Keratinocyte (primary cell): ENCODE results near the gene OSBPL5. TPM values are rescaled to one million over a fixed set of nuclear protein-coding genes. Genes with fewer than 3 reads are reported as not detected.

Source experiments
- DNase-seq: peaks from one replicate; pipeline ENCODE4 v3.0.0-alpha.2; 2011; ENCODE audit warnings: low read depth, missing footprints, low spot score
- FAIRE-seq: peaks from 2 replicates; lab custom pipeline; 2011; peaks lifted over from hg19 to GRCh38; lab: Jason Lieb, UNC
- H2AFZ ChIP-seq: 2 replicates; pipeline ENCODE4 v1.6.0; 2012; ENCODE audit warnings: low read length, control low read depth, inconsistent platforms; ENCODE audit not compliant: control insufficient read depth
- H3K27ac ChIP-seq: 2 replicates; pipeline ENCODE4 v1.5.1; 2011; ENCODE audit warnings: low read length; ENCODE audit not compliant: control insufficient read depth, insufficient read depth
- H3K27me3 ChIP-seq: 3 replicates; pipeline ENCODE4 v1.6.0; 2011; ENCODE audit warnings: low read length; ENCODE audit not compliant: control insufficient read depth, insufficient read depth; ENCODE audit errors: extremely low read depth
- H3K36me3 ChIP-seq, 2 experiments: 2 replicates in 1 of 2; 3 replicates in 1 of 2; pipeline ENCODE4 v1.5.1; 2011; ENCODE audit warnings: low read length in 2 of 2, mild to moderate bottlenecking in 1 of 2; ENCODE audit not compliant: control insufficient read depth in 2 of 2, insufficient read depth in 2 of 2; ENCODE audit errors: extremely low read depth in 1 of 2
- H3K4me1 ChIP-seq: 3 replicates; pipeline ENCODE4 v1.5.1; 2011; ENCODE audit warnings: low read length; ENCODE audit not compliant: control insufficient read depth, insufficient read depth; ENCODE audit errors: extremely low read depth
- H3K4me2 ChIP-seq: 3 replicates; pipeline ENCODE4 v1.6.0; 2011; ENCODE audit warnings: low read depth, low read length; ENCODE audit not compliant: control insufficient read depth, insufficient read depth; ENCODE audit errors: extremely low read depth
- H3K4me3 ChIP-seq, 3 experiments: fragments of 200-600 bp in 1 of 3; sonication (generic) in 1 of 3; 2 replicates in 2 of 3; 3 replicates in 1 of 3; pipeline ENCODE4 v1.5.1; 2011 to 2016; ENCODE audit warnings: low read length in 3 of 3, mild to moderate bottlenecking in 3 of 3, control low read depth in 2 of 3, inconsistent platforms in 1 of 3, low read depth in 1 of 3, mixed read lengths in 1 of 3, mixed run types in 1 of 3, moderate library complexity in 1 of 3; ENCODE audit not compliant: control insufficient read depth in 2 of 3, insufficient read depth in 2 of 3; ENCODE audit errors: extremely low read depth in 1 of 3
- H3K79me2 ChIP-seq: 2 replicates; pipeline ENCODE4 v1.6.0; 2012; ENCODE audit warnings: low read length; ENCODE audit not compliant: control insufficient read depth, insufficient read depth
- H3K9ac ChIP-seq: 3 replicates; pipeline ENCODE4 v1.6.0; 2011; ENCODE audit warnings: low read length; ENCODE audit not compliant: control insufficient read depth, insufficient read depth; ENCODE audit errors: extremely low read depth
- H3K9me1 ChIP-seq: 3 replicates; pipeline ENCODE4 v1.6.0; 2011; ENCODE audit warnings: low read length; ENCODE audit not compliant: control insufficient read depth, insufficient read depth; ENCODE audit errors: extremely low read depth
- H3K9me3 ChIP-seq: 2 replicates; pipeline ENCODE4 v1.5.1; 2012; ENCODE audit warnings: low read depth, low read length; ENCODE audit not compliant: control insufficient read depth
- H4K20me1 ChIP-seq: 3 replicates; pipeline ENCODE4 v1.6.0; 2011; ENCODE audit warnings: low read length; ENCODE audit not compliant: control insufficient read depth, insufficient read depth; ENCODE audit errors: extremely low read depth
- EZH2 ChIP-seq: IDR thresholded peaks from one replicate; pipeline ENCODE4 v1.6.1; 2012; ENCODE audit warnings: inconsistent platforms, mild to moderate bottlenecking, low read length, moderate library complexity
- dilution Hi-C: fragments of 300-500 bp; cut with MboI; formaldehyde crosslinking; loops from one replicate; pipeline ENCODE4 v1.7.0; 2020; ENCODE audit warnings: low sequenced_read_pairs; ENCODE audit not compliant: extremely low pct_ligation_motif_present
- polyA plus RNA-seq, 5 experiments: library from polyadenylated mRNA; depleted of rRNA in 3 of 5; stranded (reverse) in 3 of 5; stranded (forward) in 1 of 5; unstranded in 1 of 5; fragments of >200 nt; gene quantifications; 1 replicate in 1 of 5; 2 replicates in 3 of 5; 3 replicates in 1 of 5; pipeline versions ENCODE4 v1.2.1 to v1.2.3, GENCODE V29; 2011 to 2012; ENCODE audit warnings: missing spikeins in 2 of 5, low read depth in 1 of 5, low replicate concordance in 1 of 5
- TF ChIP-seq, protein P1 (sequence below), 3 experiments: IDR thresholded peaks in 1 of 3; conservative IDR thresholded peaks in 1 of 3; optimal IDR thresholded peaks in 1 of 3; 2 replicates in 2 of 3; 3 replicates in 1 of 3; pipeline versions ENCODE3 to v1.5.1; 2011; ENCODE audit warnings: low read length in 3 of 3, mild to moderate bottlenecking in 3 of 3, moderate library complexity in 2 of 3, control low read depth in 1 of 3, inconsistent platforms in 1 of 3; ENCODE audit not compliant: insufficient read depth in 2 of 3; ENCODE audit errors: extremely low read depth in 1 of 3

The OSBPL5 gene
- polyA plus RNA-seq, 1 donor (not counting 4 experiments of a cell fraction or from before 2014, with no cell fraction given): 3.0 TPM

DNA sequence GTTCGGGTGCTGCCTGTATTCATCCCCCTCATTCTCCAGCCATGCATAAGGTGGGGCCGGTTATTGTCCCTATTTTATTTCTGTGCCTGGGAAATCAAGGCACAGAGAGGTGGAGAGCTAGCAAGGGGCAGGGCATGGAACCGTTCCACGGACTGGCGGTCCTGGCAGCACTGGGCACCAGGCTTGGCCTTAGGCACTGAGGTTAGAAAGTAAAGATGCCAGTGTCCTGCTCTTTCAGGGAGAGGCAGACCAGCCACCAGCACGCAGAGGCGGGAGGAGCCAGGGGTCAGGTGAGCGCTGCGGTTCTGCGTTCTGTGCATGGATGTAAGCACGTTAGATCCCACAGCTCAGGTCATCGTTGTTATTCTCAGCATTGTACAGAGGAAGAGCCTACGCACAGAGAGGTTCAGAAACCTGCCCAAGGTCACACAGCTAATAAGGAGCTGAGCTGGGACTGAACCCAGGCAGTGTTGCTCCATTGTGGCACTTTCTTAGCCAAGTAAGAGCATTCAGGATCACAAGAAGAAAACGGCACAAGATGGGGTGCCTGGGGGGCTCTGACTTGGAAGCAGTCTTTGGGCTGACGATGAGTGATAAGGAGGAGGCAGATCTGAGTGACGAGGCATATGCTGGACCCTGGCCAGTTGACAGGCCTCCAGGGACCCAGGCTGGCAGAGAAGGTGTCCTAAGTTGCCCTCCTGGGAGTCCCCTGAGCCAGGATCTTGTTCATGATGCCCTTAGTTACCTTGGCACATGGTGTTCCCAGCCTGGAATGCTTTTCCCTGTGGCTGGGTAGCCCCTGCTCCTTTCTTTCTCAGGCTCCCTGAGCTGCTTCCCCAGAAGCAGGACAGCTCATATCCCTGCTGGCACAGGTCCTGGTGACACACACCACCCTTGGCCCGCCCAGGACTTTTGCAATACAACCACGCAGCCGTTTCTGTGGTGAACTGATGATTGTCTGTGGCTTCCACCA, 41.1 kb downstream of the OSBPL5 start:
- TF ChIP-seq EZH2: no peak
- TF ChIP-seq, protein P1, sequence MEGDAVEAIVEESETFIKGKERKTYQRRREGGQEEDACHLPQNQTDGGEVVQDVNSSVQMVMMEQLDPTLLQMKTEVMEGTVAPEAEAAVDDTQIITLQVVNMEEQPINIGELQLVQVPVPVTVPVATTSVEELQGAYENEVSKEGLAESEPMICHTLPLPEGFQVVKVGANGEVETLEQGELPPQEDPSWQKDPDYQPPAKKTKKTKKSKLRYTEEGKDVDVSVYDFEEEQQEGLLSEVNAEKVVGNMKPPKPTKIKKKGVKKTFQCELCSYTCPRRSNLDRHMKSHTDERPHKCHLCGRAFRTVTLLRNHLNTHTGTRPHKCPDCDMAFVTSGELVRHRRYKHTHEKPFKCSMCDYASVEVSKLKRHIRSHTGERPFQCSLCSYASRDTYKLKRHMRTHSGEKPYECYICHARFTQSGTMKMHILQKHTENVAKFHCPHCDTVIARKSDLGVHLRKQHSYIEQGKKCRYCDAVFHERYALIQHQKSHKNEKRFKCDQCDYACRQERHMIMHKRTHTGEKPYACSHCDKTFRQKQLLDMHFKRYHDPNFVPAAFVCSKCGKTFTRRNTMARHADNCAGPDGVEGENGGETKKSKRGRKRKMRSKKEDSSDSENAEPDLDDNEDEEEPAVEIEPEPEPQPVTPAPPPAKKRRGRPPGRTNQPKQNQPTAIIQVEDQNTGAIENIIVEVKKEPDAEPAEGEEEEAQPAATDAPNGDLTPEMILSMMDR (optimal IDR thresholded peaks at IDR 0.05 in 1 of 3, IDR thresholded peaks at IDR 0.05 in 1 of 3, conservative IDR thresholded peaks at IDR 0.05 in 1 of 3; ENCODE audit: extremely low read depth in 1 of 3, insufficient read depth in 2 of 3, low read length in 3 of 3): no peak
- no peaks in the 10 kb centered on the region for H3K9me3 ChIP-seq
- H3K9ac ChIP-seq: peak overlapping the region; percentile 23
- no peak overlapping the region for H2AFZ ChIP-seq
- dilution Hi-C loops: no loop called here
- peaks cover 0 to 4% of the 10 kb centered on the region in 2 experiments for H3K36me3 ChIP-seq
- H3K4me2 ChIP-seq: peak overlapping the region; percentile 25
- DNase-seq (peak; percentile 86), FAIRE-seq (peak; percentile 95)
- no peaks in the 10 kb centered on the region for H3K79me2 ChIP-seq
- H3K4me1 ChIP-seq: peaks cover 26% of the 10 kb centered on the region
- H3K27ac ChIP-seq: peak overlapping the region; percentile 58
- H3K27me3 ChIP-seq: no peaks in the 10 kb centered on the region
- peaks cover 10% of the 10 kb centered on the region for H4K20me1 ChIP-seq
- H3K9me1 ChIP-seq: no peaks in the 10 kb centered on the region
- H3K4me3 ChIP-seq: no peak overlapping the region

DNA sequence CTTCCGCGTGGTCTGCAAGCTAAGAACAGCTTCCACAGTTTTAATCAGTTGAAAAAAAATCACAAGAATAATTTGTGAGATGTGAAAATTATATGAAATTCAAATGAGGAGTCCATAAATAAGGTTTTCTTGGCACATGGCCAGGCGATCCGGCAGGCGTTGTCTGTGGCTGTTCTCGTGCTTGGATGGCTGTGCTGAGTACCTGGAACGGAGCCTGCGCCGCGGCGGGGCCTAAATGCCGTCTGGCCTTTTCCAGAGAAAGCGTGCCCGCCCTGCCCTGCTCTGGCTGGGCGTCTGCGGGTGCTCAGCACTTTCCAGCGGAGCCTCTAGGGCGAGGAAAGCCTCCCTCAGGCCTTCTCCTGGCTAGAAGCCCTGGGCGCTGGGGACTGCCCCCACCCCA, 41.8 kb downstream of the OSBPL5 start:
- dilution Hi-C loops: no loop called here
- TF ChIP-seq, protein P1 (optimal IDR thresholded peaks at IDR 0.05 in 1 of 3, IDR thresholded peaks at IDR 0.05 in 1 of 3, conservative IDR thresholded peaks at IDR 0.05 in 1 of 3; ENCODE audit: extremely low read depth in 1 of 3, insufficient read depth in 2 of 3, low read length in 3 of 3): no peak
- TF ChIP-seq EZH2: no peak
- no peak overlapping the region for H3K27ac ChIP-seq
- peaks cover 26% of the 10 kb centered on the region for H3K4me1 ChIP-seq
- no peaks in the 10 kb centered on the region for H3K27me3 ChIP-seq
- no peak overlapping the region for H2AFZ ChIP-seq
- H3K36me3 ChIP-seq: peaks cover 0 to 4% of the 10 kb centered on the region in 2 experiments
- H3K79me2 ChIP-seq: no peaks in the 10 kb centered on the region
- FAIRE-seq: peak; percentile 41
- no peak for DNase-seq
- peaks cover 7% of the 10 kb centered on the region for H4K20me1 ChIP-seq
- H3K4me3 ChIP-seq: no peak overlapping the region
- H3K9ac ChIP-seq: peak overlapping the region; percentile 23
- no peaks in the 10 kb centered on the region for H3K9me1 ChIP-seq
- no peaks in the 10 kb centered on the region for H3K9me3 ChIP-seq
- H3K4me2 ChIP-seq: peak overlapping the region; percentile 25
